NCI-H2107 treated with DMSO at 0.1 percent for 48 hours (cell line): ENCODE data around the gene TIPRL.

Experiments
- DNase-seq: peaks from one replicate; lab custom pipeline; 2025; ENCODE audit not compliant: unreplicated experiment; lab: John Stamatoyannopoulos, UW

TIPRL gene

GRCh38 chr1:168245042-168245441, 66.3 kb downstream of the TIPRL start:
- no peak for DNase-seq

- DNase-seq: no peak
Observed at GRCh38 chr1:168246506-168246905, 67.7 kb downstream of the TIPRL start.
